Vagina (tissue), 2 donors: ENCODE measurements around the gene FOXF1. TPM values are rescaled to one million over a fixed set of nuclear protein-coding genes. Genes with fewer than 3 reads are reported as not detected.

Experiments
- DNase-seq, 2 donors: peaks; one replicate each; pipeline ENCODE4 v3.0.0-alpha.2; 2017; ENCODE audit errors: extremely low spot score in 2 of 2
- H3K27ac ChIP-seq: fragments of 200-600 bp; sonication (generic); one replicate; pipeline ENCODE4 v1.5.1; 2019
- H3K27me3 ChIP-seq: fragments of 200-600 bp; sonication (generic); one replicate; pipeline ENCODE4 v1.5.1; 2019
- H3K36me3 ChIP-seq, 2 donors: fragments of 200-600 bp; sonication (generic); one replicate each; pipeline ENCODE4 v1.5.1; 2017 to 2019
- H3K4me1 ChIP-seq: fragments of 200-600 bp; sonication (generic); one replicate; pipeline ENCODE4 v1.5.1; 2019
- H3K4me3 ChIP-seq, 2 donors: fragments of 200-600 bp; sonication (generic); 1 replicate in 1 of 2; 2 replicates in 1 of 2; pipeline ENCODE4 v1.5.1; 2016 to 2019
- H3K9me3 ChIP-seq: fragments of 200-600 bp; sonication (generic); one replicate; pipeline ENCODE4 v1.5.1; 2019
- CTCF ChIP-seq, 3 experiments: fragments of 450-650 bp in 2 of 3; fragments of 200-600 bp in 1 of 3; sonication (generic) in 1 of 3; IDR thresholded peaks; one replicate each; pipeline ENCODE4 v1.5.1; 2017 to 2019; ENCODE audit warnings: antibody characterized with exemption in 3 of 3, mild to moderate bottlenecking in 2 of 3, moderate library complexity in 2 of 3
- POLR2A ChIP-seq, 2 donors: fragments of 450-650 bp; IDR thresholded peaks; one replicate each; pipeline ENCODE4 v1.6.1; 2017; ENCODE audit warnings: antibody characterized with exemption in 2 of 2, mild to moderate bottlenecking in 2 of 2, moderate library complexity in 2 of 2
- POLR2AphosphoS5 ChIP-seq, 2 donors: sonication (generic); formaldehyde crosslinking; IDR thresholded peaks; one replicate each; pipeline ENCODE4 v1.9.0; 2017; ENCODE audit warnings: antibody characterized with exemption in 2 of 2, mild to moderate bottlenecking in 2 of 2, low read depth in 1 of 2; ENCODE audit not compliant: insufficient read depth in 1 of 2
- intact Hi-C: fragments of 100-400 bp; cut with DNase I; formaldehyde crosslinking; loops from one replicate; pipeline ENCODE4 v1.15.1; 2023
- total RNA-seq: library from RNA; depleted of rRNA; stranded (reverse); fragments of >200 nt; gene quantifications from one replicate; pipeline ENCODE4 v1.2.3, GENCODE V29; 2016

Gene FOXF1
- total RNA-seq, 1 donor from 2014 or later: 26.0 TPM

- Histone ChIP-seq H3K27ac (no peak overlapping the region), H3K4me1 (peaks cover 13% of the 10 kb centered on the region), H3K27me3 (no peaks in the 10 kb centered on the region), H3K9me3 (no peaks in the 10 kb centered on the region), H3K36me3 (peaks cover 0 to 19% of the 10 kb centered on the region in 2 donors), H3K4me3 (no peak overlapping the region)
- TF ChIP-seq CTCF (IDR thresholded peaks at IDR 0.05) (no peak), POLR2AphosphoS5 (IDR thresholded peaks at IDR 0.05; ENCODE audit: insufficient read depth in 1 of 2, low read depth in 1 of 2) (no peak), POLR2A (IDR thresholded peaks at IDR 0.05) (no peak)
- DNase-seq: no peak
- intact Hi-C loops: no loop called here
These were observed 39.5 kb downstream of the FOXF1 start for GRCh38 chr16:86549893-86550190.

GRCh38 chr16:86550281-86550680, 40.0 kb downstream of the FOXF1 start:
- Histone ChIP-seq H3K27ac (no peak overlapping the region), H3K4me1 (peaks cover 14% of the 10 kb centered on the region), H3K4me3 (no peak overlapping the region), H3K36me3 (peaks cover 0 to 18% of the 10 kb centered on the region in 2 donors), H3K9me3 (no peaks in the 10 kb centered on the region), H3K27me3 (no peaks in the 10 kb centered on the region)
- no peak for DNase-seq
- TF ChIP-seq CTCF (IDR thresholded peaks at IDR 0.05) (no peak), POLR2AphosphoS5 (IDR thresholded peaks at IDR 0.05; ENCODE audit: insufficient read depth in 1 of 2, low read depth in 1 of 2) (no peak), POLR2A (IDR thresholded peaks at IDR 0.05) (no peak)
- intact Hi-C loops: no loop called here

- Histone ChIP-seq H3K27ac (no peak overlapping the region), H3K4me1 (peaks cover 23% of the 10 kb centered on the region), H3K27me3 (no peaks in the 10 kb centered on the region), H3K36me3 (peaks cover 0 to 5% of the 10 kb centered on the region in 2 donors), H3K4me3 (no peak overlapping the region), H3K9me3 (no peaks in the 10 kb centered on the region)
- intact Hi-C loops: no loop called here
- no peak for DNase-seq
- no peak for TF ChIP-seq POLR2A (IDR thresholded peaks at IDR 0.05)
- TF ChIP-seq POLR2AphosphoS5 (IDR thresholded peaks at IDR 0.05; ENCODE audit: insufficient read depth in 1 of 2, low read depth in 1 of 2): no peak
- TF ChIP-seq CTCF (IDR thresholded peaks at IDR 0.05): no peak
These were observed 43.0 kb downstream of the FOXF1 start for GRCh38 chr16:86553356-86553755.

- Histone ChIP-seq H3K4me3 (peak overlapping the region; percentile 80 to 91), H3K27me3 (no peaks in the 10 kb centered on the region), H3K9me3 (no peaks in the 10 kb centered on the region), H3K4me1 (peaks cover 23% of the 10 kb centered on the region), H3K27ac (peak overlapping the region; percentile 87), H3K36me3 (peaks cover 0 to 5% of the 10 kb centered on the region in 2 donors)
- intact Hi-C loops: no loop called here
- no peak for DNase-seq
- TF ChIP-seq POLR2AphosphoS5 (IDR thresholded peaks at IDR 0.05; ENCODE audit: insufficient read depth in 1 of 2, low read depth in 1 of 2) (no peak), CTCF (IDR thresholded peaks at IDR 0.05) (no peak), POLR2A (IDR thresholded peaks at IDR 0.05) (no peak)
These were observed 44.2 kb downstream of the FOXF1 start for GRCh38 chr16:86554599-86554916.

- peak within 1 kb of the TSS; percentile 80 to 91 for H3K4me3 ChIP-seq
- no peaks in the 10 kb centered on the region for H3K9me3 ChIP-seq
- intact Hi-C loops: no loop called here
- DNase-seq: peak in 1 of 2 donors; percentile 92
- TF ChIP-seq POLR2AphosphoS5 (IDR thresholded peaks at IDR 0.05; ENCODE audit: insufficient read depth in 1 of 2, low read depth in 1 of 2) (peak; percentile 90 to 96), POLR2A (IDR thresholded peaks at IDR 0.05) (peak in 1 of 2 donors; percentile 67), CTCF (IDR thresholded peaks at IDR 0.05) (no peak)
- peak within 1 kb of the TSS; percentile 87 for H3K27ac ChIP-seq
- no peaks in the 10 kb centered on the region for H3K27me3 ChIP-seq
- H3K36me3 ChIP-seq: peaks cover 0 to 1% of the 10 kb centered on the region in 2 donors
- H3K4me1 ChIP-seq: peaks cover 23% of the 10 kb centered on the region
These were observed 44.8 kb downstream of the FOXF1 start, which contains the start of gene MTHFSD for GRCh38 chr16:86554917-86555703. Gene MTHFSD, minus strand, starts transcription at chr16:86555235. Its CDS starts 51 bp downstream, at chr16:86555184.
